HepG2 (cell line): ENCODE measurements around the gene PIEZO2. TPM values are rescaled to one million over a fixed set of nuclear protein-coding genes. Genes with fewer than 3 reads are reported as not detected.

Experiments
- ARID4A ChIP-seq: sonication (generic); formaldehyde crosslinking; IDR thresholded peaks from 2 replicates; pipeline ENCODE4 v1.5.0; 2020; ENCODE audit warnings: mild to moderate bottlenecking, missing genetic modification reagents, borderline replicate concordance
- ATF1 ChIP-seq: IDR thresholded peaks from 2 replicates; pipeline ENCODE4 v1.6.1; 2016; ENCODE audit warnings: mild to moderate bottlenecking, control low read depth
- EEA1 ChIP-seq: sonication (generic); formaldehyde crosslinking; IDR thresholded peaks from 2 replicates; pipeline ENCODE4 v1.5.1; 2020; ENCODE audit warnings: mild to moderate bottlenecking, missing genetic modification reagents, borderline replicate concordance
- ELF3 ChIP-seq: IDR thresholded peaks from 2 replicates; pipeline ENCODE4 v1.6.1; 2016; ENCODE audit warnings: missing genetic modification reagents, missing compliant biosample characterization
- HMGXB3 ChIP-seq: sonication (generic); formaldehyde crosslinking; IDR thresholded peaks from 2 replicates; pipeline ENCODE4 v1.4.0; 2020; ENCODE audit warnings: missing genetic modification reagents, borderline replicate concordance
- JARID2 ChIP-seq: sonication (generic); formaldehyde crosslinking; IDR thresholded peaks from 2 replicates; pipeline ENCODE4 v1.8.1; 2023; ENCODE audit warnings: missing genetic modification reagents, inconsistent platforms; ENCODE audit not compliant: insufficient replicate concordance
- KLF11 ChIP-seq: IDR thresholded peaks from 2 replicates; pipeline ENCODE4 v1.6.1; 2016; ENCODE audit warnings: missing compliant biosample characterization
- MTF1 ChIP-seq: sonication (generic); formaldehyde crosslinking; IDR thresholded peaks from 2 replicates; pipeline ENCODE4 v1.5.0; 2020; ENCODE audit warnings: missing genetic modification reagents
- MYPOP ChIP-seq: sonication (generic); formaldehyde crosslinking; IDR thresholded peaks from 2 replicates; pipeline ENCODE4 v1.8.1; 2023; ENCODE audit warnings: mild to moderate bottlenecking, moderate library complexity, missing genetic modification reagents
- REL ChIP-seq: sonication (generic); formaldehyde crosslinking; conservative IDR thresholded peaks from 2 replicates; pipeline ENCODE4 v1.8.0; 2022; ENCODE audit warnings: mild to moderate bottlenecking, missing genetic modification reagents, moderate library complexity
- XRCC5 ChIP-seq: fragments of 200-400 bp; formaldehyde crosslinking; optimal IDR thresholded peaks from 2 replicates; pipeline ENCODE3; 2017; ENCODE audit warnings: mild to moderate bottlenecking, low read length
- ZNF10 ChIP-seq: sonication (generic); formaldehyde crosslinking; IDR thresholded peaks from 2 replicates; pipeline ENCODE4 v1.4.0; 2020; ENCODE audit warnings: mild to moderate bottlenecking, low read depth, missing genetic modification reagents, borderline replicate concordance
- ZNF598 ChIP-seq: sonication (generic); formaldehyde crosslinking; IDR thresholded peaks from 2 replicates; pipeline ENCODE4 v1.5.1; 2020; ENCODE audit warnings: mild to moderate bottlenecking, missing genetic modification reagents, borderline replicate concordance
- ZNF619 ChIP-seq: sonication (generic); formaldehyde crosslinking; IDR thresholded peaks from 2 replicates; pipeline ENCODE4 v1.4.0; 2020; ENCODE audit warnings: mild to moderate bottlenecking, missing genetic modification reagents
- ZNF687 ChIP-seq: sonication (generic); formaldehyde crosslinking; IDR thresholded peaks from 2 replicates; pipeline ENCODE4 v1.5.1; 2020; ENCODE audit warnings: mild to moderate bottlenecking, missing genetic modification reagents, moderate library complexity
- ZSCAN20 ChIP-seq: sonication (generic); formaldehyde crosslinking; IDR thresholded peaks from 2 replicates; pipeline ENCODE4 v1.4.0; 2020; ENCODE audit warnings: missing genetic modification reagents, mild to moderate bottlenecking, borderline replicate concordance
- ZSCAN22 ChIP-seq: sonication (generic); formaldehyde crosslinking; IDR thresholded peaks from 2 replicates; pipeline ENCODE4 v1.4.0; 2020; ENCODE audit warnings: mild to moderate bottlenecking, missing genetic modification reagents
- polyA plus RNA-seq, 8 experiments: library from polyadenylated mRNA; depleted of rRNA in 3 of 8; stranded (reverse) in 7 of 8; unstranded in 1 of 8; fragments of >200 nt; fragmentation: Illumina TruSeq in 4 of 8; extraction: Trizol in 4 of 8; gene quantifications; 2 replicates each; pipeline versions ENCODE4 v1.2.1 to v1.2.3, GENCODE V29; 2011 to 2016; ENCODE audit warnings: low read depth in 4 of 8, missing spikeins in 1 of 8, mixed read lengths in 1 of 8; ENCODE audit not compliant: insufficient read depth in 1 of 8
- total RNA-seq, 5 experiments: library from RNA; depleted of rRNA; stranded (reverse); fragments of >200 nt; fragmentation: Illumina TruSeq; extraction: Trizol; gene quantifications; 2 replicates each; pipeline ENCODE4 v1.2.3, GENCODE V29; 2016; ENCODE audit warnings: low read depth in 1 of 5

Gene PIEZO2
- total and polyA plus RNA-seq, 2 of the 13 experiments (the other 11 are each of a cell fraction or from before 2014, with no cell fraction given) = 15.2 to 27.2 TPM

- TF ChIP-seq ELF3 (CRISPR knock-in tag) (no peak; the same call in 1 of the 2 replicates), ARID4A (no peak), ZSCAN20 (CRISPR knock-in tag) (no peak), MTF1 (CRISPR knock-in tag) (no peak), XRCC5 (no peak), KLF11 (no peak), HMGXB3 (no peak), ZNF10 (CRISPR knock-in tag) (no peak), EEA1 (CRISPR knock-in tag) (no peak), ATF1 (CRISPR knock-in tag) (no peak), MYPOP (CRISPR knock-in tag) (no peak), JARID2 (CRISPR knock-in tag) (no peak), REL (no peak), ZNF687 (CRISPR knock-in tag) (no peak), ZNF619 (CRISPR knock-in tag) (no peak), ZSCAN22 (CRISPR knock-in tag) (no peak), ZNF598 (CRISPR knock-in tag) (no peak)
These were observed 248.0 kb downstream of the PIEZO2 start (continued) for GRCh38 chr18:10901329-10901728.
